ENCODE measurements around the gene EGF. TPM values are rescaled to one million over a fixed set of nuclear protein-coding genes. Genes with fewer than 3 reads are reported as not detected.
"Not testable (repeated sequence)": the region's sequence is repeated elsewhere in the genome, so short reads cannot be mapped to it uniquely, and the experiment has no call there.

EGF gene
- total RNA-seq, 1 donor from 2014 or later: not detected

GRCh38 chr4:110025718-110026117 is 113.0 kb downstream of the EGF start:
- DNase-seq: no peak
- no peak for TF ChIP-seq CTCF (IDR thresholded peaks at IDR 0.05; ENCODE audit: partially characterized antibody, unreplicated experiment)

GRCh38 chr4:110032603-110033002 is 119.9 kb downstream of the EGF start:
- Mint-ChIP-seq H3K4me1 (ENCODE audit: low read depth, unreplicated experiment) (peaks cover 12% of the 10 kb centered on the region), H3K27me3 (ENCODE audit: unreplicated experiment) (no peaks in the 10 kb centered on the region), H3K27ac (ENCODE audit: unreplicated experiment) (no peak overlapping the region), H3K9me3 (ENCODE audit: unreplicated experiment) (peaks cover 6% of the 10 kb centered on the region), H3K36me3 (ENCODE audit: unreplicated experiment) (peaks cover 4% of the 10 kb centered on the region), H3K4me3 (ENCODE audit: unreplicated experiment) (no peak overlapping the region)
- no peak for DNase-seq
- no peak for TF ChIP-seq CTCF (IDR thresholded peaks at IDR 0.05; ENCODE audit: partially characterized antibody, unreplicated experiment)

More at GRCh38 chr4:110025718-110026117, 113.0 kb downstream of the EGF start:
- no peak overlapping the region for H3K4me3 Mint-ChIP-seq (ENCODE audit: unreplicated experiment)
- peaks cover 1% of the 10 kb centered on the region for H3K27me3 Mint-ChIP-seq (ENCODE audit: unreplicated experiment)
- H3K36me3 Mint-ChIP-seq (ENCODE audit: unreplicated experiment): no peaks in the 10 kb centered on the region
- no peak overlapping the region for H3K27ac Mint-ChIP-seq (ENCODE audit: unreplicated experiment)
- H3K4me1 Mint-ChIP-seq (ENCODE audit: low read depth, unreplicated experiment): peaks cover 12% of the 10 kb centered on the region
- peaks cover 5% of the 10 kb centered on the region for H3K9me3 Mint-ChIP-seq (ENCODE audit: unreplicated experiment)

DNA sequence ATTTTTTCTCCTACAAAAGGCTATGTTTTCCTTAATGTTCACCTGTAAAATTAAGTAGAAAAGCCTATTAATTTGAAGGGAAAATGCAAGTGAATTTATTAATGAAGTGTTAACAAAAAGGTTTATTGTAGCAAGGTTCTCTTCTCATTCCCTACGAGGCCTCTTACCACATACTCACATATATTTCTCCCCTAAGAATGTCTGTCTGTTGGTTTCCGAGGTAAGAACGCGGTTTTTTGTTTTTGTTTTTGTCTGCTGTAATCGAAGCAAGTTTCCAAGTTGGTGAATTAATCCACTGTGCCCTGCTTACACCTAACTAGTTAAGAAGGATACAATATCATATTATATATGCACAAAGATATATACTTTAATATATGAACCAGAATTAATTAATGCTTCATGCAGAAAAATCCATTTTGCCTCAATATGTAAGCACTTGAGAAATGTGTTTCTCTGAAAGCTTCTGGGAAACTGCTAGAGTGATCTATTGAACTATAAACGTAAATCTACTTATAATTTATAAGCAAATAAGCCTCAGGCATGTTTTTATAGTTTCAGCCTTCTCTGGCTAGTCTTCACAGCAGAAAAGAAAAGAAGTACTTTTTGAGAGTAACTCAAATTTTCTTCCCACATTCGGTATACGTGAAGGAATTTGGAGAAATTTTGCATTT is 120.8 kb downstream of the EGF start:
- Mint-ChIP-seq H3K9me3 (ENCODE audit: unreplicated experiment) (peaks cover 6% of the 10 kb centered on the region), H3K4me1 (ENCODE audit: low read depth, unreplicated experiment) (peaks cover 12% of the 10 kb centered on the region), H3K27ac (ENCODE audit: unreplicated experiment) (no peak overlapping the region), H3K36me3 (ENCODE audit: unreplicated experiment) (peaks cover 4% of the 10 kb centered on the region), H3K4me3 (ENCODE audit: unreplicated experiment) (no peak overlapping the region), H3K27me3 (ENCODE audit: unreplicated experiment) (no peaks in the 10 kb centered on the region)
- no peak for DNase-seq
- no peak for TF ChIP-seq CTCF (IDR thresholded peaks at IDR 0.05; ENCODE audit: partially characterized antibody, unreplicated experiment)

GRCh38 chr4:110034026-110034393 is 121.3 kb downstream of the EGF start:
- H3K36me3 Mint-ChIP-seq (ENCODE audit: unreplicated experiment): peaks cover 4% of the 10 kb centered on the region
- H3K9me3 Mint-ChIP-seq (ENCODE audit: unreplicated experiment): peaks cover 6% of the 10 kb centered on the region
- no peak overlapping the region for H3K4me3 Mint-ChIP-seq (ENCODE audit: unreplicated experiment)
- no peaks in the 10 kb centered on the region for H3K27me3 Mint-ChIP-seq (ENCODE audit: unreplicated experiment)
- no peak for DNase-seq
- H3K27ac Mint-ChIP-seq (ENCODE audit: unreplicated experiment): no peak overlapping the region
- TF ChIP-seq CTCF (IDR thresholded peaks at IDR 0.05; ENCODE audit: partially characterized antibody, unreplicated experiment): no peak
- peaks cover 10% of the 10 kb centered on the region for H3K4me1 Mint-ChIP-seq (ENCODE audit: low read depth, unreplicated experiment)

GRCh38 chr4:110039164-110039563 is 126.5 kb downstream of the EGF start:
- H3K4me3 Mint-ChIP-seq (ENCODE audit: unreplicated experiment); H3K27me3 Mint-ChIP-seq (ENCODE audit: unreplicated experiment); H3K27ac Mint-ChIP-seq (ENCODE audit: unreplicated experiment); H3K9me3 Mint-ChIP-seq (ENCODE audit: unreplicated experiment); H3K36me3 Mint-ChIP-seq (ENCODE audit: unreplicated experiment); DNase-seq; H3K4me1 Mint-ChIP-seq (ENCODE audit: low read depth, unreplicated experiment): not testable (repeated sequence)

Data from glutamatergic neuron (in vitro differentiated cells).